NT2/D1 (cell line): Measurements from ENCODE around the gene PDE4C.

Source experiments
- SUZ12 ChIP-seq: IDR thresholded peaks from 2 replicates; pipeline ENCODE4 v1.6.1; 2011; ENCODE audit not compliant: insufficient read length, insufficient read depth; ENCODE audit errors: extremely low read depth
- YY1 ChIP-seq: IDR thresholded peaks from 2 replicates; pipeline ENCODE4 v1.6.1; 2011; ENCODE audit not compliant: insufficient read length, insufficient read depth
- ZNF274 ChIP-seq: IDR thresholded peaks from 2 replicates; pipeline ENCODE4 v1.6.1; 2011; ENCODE audit warnings: mild to moderate bottlenecking, low read depth, low read length

- no peak for TF ChIP-seq ZNF274
- no peak for TF ChIP-seq YY1
- TF ChIP-seq SUZ12 = no peak
These were observed 31.5 kb upstream of the PDE4C start for GRCh38 chr19:18257503-18258470.
